PC-9 (cell line): ENCODE data around the gene C1orf21.

Experiments used
- EZH2 ChIP-seq: fragments of 200-600 bp; sonication (generic); IDR thresholded peaks from 2 replicates; pipeline ENCODE4 v1.8.0; 2017; ENCODE audit warnings: antibody characterized with exemption, low read depth
- TF ChIP-seq, protein P1 (sequence below): fragments of 200-600 bp; sonication (generic); conservative IDR thresholded peaks from 2 replicates; pipeline ENCODE4 v1.6.1; 2017; ENCODE audit warnings: mixed run types, antibody characterized with exemption, mild to moderate bottlenecking, moderate library complexity

- TF ChIP-seq, protein P1, sequence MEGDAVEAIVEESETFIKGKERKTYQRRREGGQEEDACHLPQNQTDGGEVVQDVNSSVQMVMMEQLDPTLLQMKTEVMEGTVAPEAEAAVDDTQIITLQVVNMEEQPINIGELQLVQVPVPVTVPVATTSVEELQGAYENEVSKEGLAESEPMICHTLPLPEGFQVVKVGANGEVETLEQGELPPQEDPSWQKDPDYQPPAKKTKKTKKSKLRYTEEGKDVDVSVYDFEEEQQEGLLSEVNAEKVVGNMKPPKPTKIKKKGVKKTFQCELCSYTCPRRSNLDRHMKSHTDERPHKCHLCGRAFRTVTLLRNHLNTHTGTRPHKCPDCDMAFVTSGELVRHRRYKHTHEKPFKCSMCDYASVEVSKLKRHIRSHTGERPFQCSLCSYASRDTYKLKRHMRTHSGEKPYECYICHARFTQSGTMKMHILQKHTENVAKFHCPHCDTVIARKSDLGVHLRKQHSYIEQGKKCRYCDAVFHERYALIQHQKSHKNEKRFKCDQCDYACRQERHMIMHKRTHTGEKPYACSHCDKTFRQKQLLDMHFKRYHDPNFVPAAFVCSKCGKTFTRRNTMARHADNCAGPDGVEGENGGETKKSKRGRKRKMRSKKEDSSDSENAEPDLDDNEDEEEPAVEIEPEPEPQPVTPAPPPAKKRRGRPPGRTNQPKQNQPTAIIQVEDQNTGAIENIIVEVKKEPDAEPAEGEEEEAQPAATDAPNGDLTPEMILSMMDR, result no peak
- TF ChIP-seq EZH2, result no peak
Measured at GRCh38 chr1:184370850-184371249, 16.0 kb upstream of the C1orf21 start.
